H54 (cell line): ENCODE measurements around the gene GSTT2B.
"Not testable (repeated sequence)": the region's sequence is repeated elsewhere in the genome, so short reads cannot be mapped to it uniquely, and the experiment has no call there.

Experiments
- DNase-seq: peaks from one replicate; pipeline ENCODE4 v3.0.0; 2011; ENCODE audit warnings: low spot score, mixed read lengths; ENCODE audit not compliant: insufficient read length
- FAIRE-seq: peaks from 3 replicates; lab custom pipeline; 2011; peaks lifted over from hg19 to GRCh38; lab: Jason Lieb, UNC
- POLR2A ChIP-seq: IDR thresholded peaks from 2 replicates; pipeline ENCODE4 v1.6.1; 2011; ENCODE audit warnings: low read depth, mild to moderate bottlenecking, low read length

GSTT2B gene

GRCh38 chr22:23961084-23961771, at the start of gene GSTT2B:
Gene GSTT2B, minus strand, starts transcription at chr22:23961195. Its CDS starts 64 bp downstream, at chr22:23961131.
- not testable (repeated sequence) for DNase-seq
- peak; percentile 55 for FAIRE-seq

DNA sequence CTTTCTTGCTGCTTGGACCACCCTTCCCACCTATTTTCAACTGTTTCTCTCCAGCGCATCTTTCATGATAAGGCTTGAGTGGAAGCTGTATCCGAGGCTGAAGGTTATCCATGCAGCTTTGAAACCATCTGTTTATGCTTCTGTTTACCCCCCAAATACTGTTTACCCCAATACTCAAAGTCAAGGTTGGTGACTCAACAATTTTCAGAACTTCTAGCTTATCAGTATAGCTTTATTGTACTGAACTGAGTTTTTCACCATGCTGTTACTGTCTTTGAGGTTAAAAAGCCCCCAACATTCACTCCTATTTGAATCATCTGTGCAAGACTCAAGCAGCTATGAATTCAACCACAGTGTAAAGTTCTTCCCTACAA, 49.0 kb upstream of the GSTT2B start:
- FAIRE-seq (no peak), DNase-seq (no peak)
- no peak for TF ChIP-seq POLR2A

- DNase-seq, result no peak
- no peak for FAIRE-seq
Observed at GRCh38 chr22:24009227-24010017, 48.4 kb upstream of the GSTT2B start.

DNA sequence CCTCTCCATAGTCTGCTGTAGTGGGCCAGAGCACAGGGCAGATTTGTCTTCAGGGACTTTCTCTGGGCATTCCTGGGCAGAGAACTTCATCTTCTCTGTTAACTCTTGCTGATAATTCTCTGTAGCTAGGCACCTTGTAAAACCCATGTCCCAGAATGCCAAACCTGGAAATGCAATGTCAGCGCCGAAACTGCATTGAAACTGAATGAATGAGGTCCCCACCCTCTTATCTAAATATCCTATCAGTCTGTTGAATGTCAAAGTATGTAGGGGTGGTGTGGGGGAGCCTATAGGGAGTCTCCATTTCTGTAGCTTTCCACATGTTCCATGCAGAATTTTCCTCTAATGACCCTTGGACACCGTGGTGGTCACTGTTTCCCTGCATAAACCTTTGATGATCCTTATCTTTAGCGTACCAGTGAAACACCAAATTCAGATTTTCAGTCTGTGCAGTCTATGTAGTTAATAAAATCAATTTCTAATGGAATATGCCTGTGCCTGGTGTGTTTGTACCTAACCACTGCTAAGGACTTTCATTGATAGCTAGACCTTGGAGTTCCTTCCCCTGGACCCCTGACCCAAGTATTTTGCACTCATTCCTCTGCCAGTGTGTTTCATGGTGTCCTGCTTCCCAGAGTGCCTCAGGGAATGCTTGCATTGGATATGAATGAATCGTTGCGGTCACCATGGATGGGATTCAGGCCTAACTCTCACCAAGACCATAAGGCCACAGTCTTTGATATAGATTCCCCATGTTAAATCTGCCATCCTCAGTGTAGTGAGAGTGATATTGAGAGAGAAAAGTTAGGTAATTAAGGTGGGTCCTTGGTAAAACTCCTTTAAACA, 47.6 kb upstream of the GSTT2B start:
- no peak for TF ChIP-seq POLR2A
- no peak for FAIRE-seq
- DNase-seq, result no peak

More at GRCh38 chr22:24009227-24010017, 48.4 kb upstream of the GSTT2B start:
- TF ChIP-seq POLR2A, result no peak

DNA sequence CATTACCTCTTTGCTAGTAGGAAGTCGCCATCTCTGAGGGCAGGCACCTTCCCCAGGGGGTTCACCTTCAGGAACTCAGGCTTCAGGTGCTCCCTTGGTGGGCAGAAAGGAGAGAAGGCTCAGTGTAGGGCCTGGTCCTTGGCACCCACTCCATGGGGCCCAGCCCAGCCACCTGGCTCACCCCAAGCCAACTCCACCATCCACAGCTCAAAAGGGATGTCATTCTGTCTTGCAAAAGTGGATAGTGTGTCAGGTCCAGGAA, 47.0 kb upstream of the GSTT2B start:
- FAIRE-seq (no peak), DNase-seq (no peak)
- no peak for TF ChIP-seq POLR2A

GRCh38 chr22:24007253-24008021, 46.4 kb upstream of the GSTT2B start:
- DNase-seq (no peak), FAIRE-seq (no peak)
- no peak for TF ChIP-seq POLR2A

- TF ChIP-seq POLR2A, result no peak
- FAIRE-seq (no peak), DNase-seq (no peak)
Observed at GRCh38 chr22:24006914-24007214, 45.9 kb upstream of the GSTT2B start.

GRCh38 chr22:24006207-24006913, 45.4 kb upstream of the GSTT2B start:
- no peak for DNase-seq
- no peak for FAIRE-seq
- no peak for TF ChIP-seq POLR2A

DNA sequence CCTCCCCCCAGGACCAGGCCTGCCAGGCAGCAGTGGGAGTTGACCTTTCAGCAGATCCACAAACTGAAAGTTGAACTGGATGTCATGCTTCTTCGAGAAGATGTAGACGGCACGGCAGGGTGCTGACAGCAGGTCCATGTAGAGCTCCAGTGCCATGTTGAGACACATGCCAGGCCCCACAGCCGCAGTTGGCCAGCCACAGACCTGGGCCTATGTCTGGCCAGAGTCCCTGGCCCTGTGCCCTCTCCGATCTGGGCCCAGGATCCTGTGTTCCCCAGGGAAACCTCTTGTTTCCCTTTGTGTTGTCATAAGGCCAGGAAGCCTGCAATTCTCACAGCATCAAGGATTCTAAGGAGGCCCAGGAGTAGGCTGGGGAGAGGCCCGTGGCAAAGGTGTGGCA, 44.2 kb upstream of the GSTT2B start, which contains the start of gene GSTT4:
TSS of gene GSTT4 (minus strand) at position 253 of the 400 bp plus-strand sequence. CDS start at position 156, 97 bp downstream.
- no peak for TF ChIP-seq POLR2A
- no peak for DNase-seq
- no peak for FAIRE-seq

GRCh38 chr22:24003887-24004286, 42.9 kb upstream of the GSTT2B start:
- FAIRE-seq (no peak), DNase-seq (no peak)
- no peak for TF ChIP-seq POLR2A

DNA sequence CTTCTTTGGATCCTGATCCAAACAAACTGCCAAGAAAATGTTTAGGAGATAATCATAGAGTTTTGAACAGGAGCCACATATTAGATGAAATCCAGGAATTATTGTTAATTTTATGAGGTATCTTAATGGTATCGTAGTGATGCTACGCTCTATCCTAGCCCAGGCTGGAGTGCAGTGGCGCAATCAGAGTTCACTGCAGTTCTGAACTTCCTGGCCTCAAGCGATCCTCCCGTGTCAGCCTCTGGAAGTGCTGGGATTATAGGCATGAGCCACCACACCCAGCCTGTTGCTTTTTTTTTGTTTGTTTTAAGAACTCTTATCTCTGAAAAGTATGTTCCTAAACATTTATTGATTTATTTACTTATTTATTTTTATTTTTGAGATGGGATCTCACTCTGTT, 41.9 kb upstream of the GSTT2B start:
- TF ChIP-seq POLR2A, result no peak
- FAIRE-seq (no peak), DNase-seq (no peak)

GRCh38 chr22:24002272-24002671, 41.3 kb upstream of the GSTT2B start:
- DNase-seq (no peak), FAIRE-seq (no peak)
- TF ChIP-seq POLR2A, result no peak

GRCh38 chr22:24001314-24001713, 40.3 kb upstream of the GSTT2B start:
- no peak for FAIRE-seq
- no peak for TF ChIP-seq POLR2A
- no peak for DNase-seq

GRCh38 chr22:23999779-24000178, 38.8 kb upstream of the GSTT2B start:
- not testable (repeated sequence) for FAIRE-seq, DNase-seq
